DOHH2 (cell line): ENCODE data around the gene PRRT4.
A peak's percentile ranks its signal among the peaks of the same experiment; 100 is the strongest.

ENCODE experiments used
- H3F3A ChIP-seq: fragments of 200-600 bp; sonication (generic), shearing (Covaris generic); 2 replicates; pipeline ENCODE4 v1.6.0; 2016; ENCODE audit warnings: antibody characterized with exemption, mild to moderate bottlenecking; ENCODE audit not compliant: control insufficient read depth, insufficient read depth
- H3K27ac ChIP-seq: fragments of 200-600 bp; sonication (generic); 2 replicates; pipeline ENCODE4 v1.5.1; 2014; ENCODE audit warnings: low read depth, mild to moderate bottlenecking, low read length, moderate library complexity
- H3K27me3 ChIP-seq: fragments of 200-600 bp; sonication (generic); 2 replicates; pipeline ENCODE4 v1.6.1; 2014; ENCODE audit warnings: mild to moderate bottlenecking, low read length, mixed read lengths; ENCODE audit not compliant: control insufficient read depth
- H3K36me3 ChIP-seq: fragments of 200-600 bp; sonication (generic); 2 replicates; pipeline ENCODE4 v1.6.1; 2014; ENCODE audit warnings: mild to moderate bottlenecking, low read length, moderate library complexity, mixed read lengths; ENCODE audit not compliant: control insufficient read depth
- H3K4me1 ChIP-seq: fragments of 200-600 bp; sonication (generic); 2 replicates; pipeline ENCODE4 v1.6.1; 2014; ENCODE audit warnings: mild to moderate bottlenecking, low read length, mixed read lengths; ENCODE audit not compliant: control insufficient read depth
- H3K4me2 ChIP-seq: fragments of 200-600 bp; sonication (generic); 2 replicates; pipeline ENCODE4 v1.6.0; 2014; ENCODE audit warnings: mild to moderate bottlenecking, low read length, moderate library complexity
- H3K4me3 ChIP-seq: fragments of 200-600 bp; sonication (generic); 2 replicates; pipeline ENCODE4 v1.5.1; 2014; ENCODE audit warnings: mild to moderate bottlenecking, low read length, mixed read lengths
- H3K79me2 ChIP-seq: fragments of 200-600 bp; sonication (generic); 2 replicates; pipeline ENCODE4 v1.6.1; 2014; ENCODE audit warnings: mild to moderate bottlenecking, low read length, mixed read lengths; ENCODE audit not compliant: control insufficient read depth
- H3K9me2 ChIP-seq: fragments of 200-600 bp; sonication (generic); replicated peaks from 2 replicates; pipeline ENCODE4 v1.6.1; 2014; ENCODE audit warnings: mild to moderate bottlenecking, low read length, mixed read lengths; ENCODE audit not compliant: control insufficient read depth
- H3K9me3 ChIP-seq: fragments of 200-600 bp; sonication (generic); 2 replicates; pipeline ENCODE4 v1.6.1; 2014; ENCODE audit warnings: antibody characterized with exemption, low read length, mixed read lengths; ENCODE audit not compliant: control insufficient read depth, insufficient read depth
- H4K20me1 ChIP-seq: fragments of 200-600 bp; sonication (generic); 2 replicates; pipeline ENCODE4 v1.6.0; 2014; ENCODE audit warnings: low read depth, mild to moderate bottlenecking, antibody characterized with exemption, low read length, moderate library complexity; ENCODE audit not compliant: control insufficient read depth, insufficient read depth
- CTCF ChIP-seq: fragments of 200-600 bp; sonication (generic); IDR thresholded peaks from one replicate; pipeline ENCODE4 v1.5.1; 2014; ENCODE audit warnings: antibody characterized with exemption, mild to moderate bottlenecking, low read depth, low read length; ENCODE audit not compliant: poor library complexity, severe bottlenecking
- EZH2phosphoT487 ChIP-seq: fragments of 200-600 bp; sonication (generic); IDR thresholded peaks from 2 replicates; pipeline ENCODE4 v1.6.1; 2017; ENCODE audit warnings: borderline replicate concordance, mild to moderate bottlenecking, antibody characterized with exemption, low read length, moderate library complexity, mixed read lengths

PRRT4 gene

DNA sequence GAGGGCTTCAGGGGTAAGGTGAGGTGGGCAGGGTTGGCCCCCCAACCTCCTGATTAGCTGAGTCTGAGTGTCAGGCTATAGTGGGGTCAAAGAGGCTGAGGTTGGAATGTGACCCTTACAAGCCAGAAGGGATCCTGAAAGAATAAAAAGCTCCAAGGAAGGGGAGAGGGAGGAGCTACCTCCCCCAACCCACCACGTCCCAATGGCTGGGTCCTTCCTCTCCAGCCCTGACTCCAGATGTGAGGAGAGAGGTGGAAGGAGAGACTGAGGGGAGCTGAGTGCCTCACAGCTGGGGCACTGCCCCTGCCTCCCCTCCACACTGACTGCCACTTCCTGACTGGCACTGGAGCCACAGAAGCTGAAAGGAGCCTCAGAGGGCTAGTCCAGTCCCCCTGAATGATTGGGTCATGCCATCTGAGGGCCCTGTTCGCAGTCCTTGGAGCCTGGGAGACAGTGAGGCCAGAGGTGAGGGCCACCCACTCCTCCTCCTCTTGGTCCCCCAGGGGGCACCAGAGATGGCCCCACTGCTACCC is 27.7 kb upstream of the PRRT4 start:
- Histone ChIP-seq H4K20me1 (no peaks in the 10 kb centered on the region), H3K4me1 (peaks cover 14% of the 10 kb centered on the region), H3K79me2 (no peaks in the 10 kb centered on the region), H3K4me3 (no peak overlapping the region), H3K4me2 (no peak overlapping the region), H3K9me3 (no peaks in the 10 kb centered on the region), H3F3A (peaks cover 5% of the 10 kb centered on the region; the same call in 1 of the 2 replicates), H3K36me3 (peaks cover 19% of the 10 kb centered on the region), H3K27ac (no peak overlapping the region), H3K27me3 (peaks cover 10% of the 10 kb centered on the region), H3K9me2 (no peaks in the 10 kb centered on the region)
- no peak for TF ChIP-seq EZH2phosphoT487
- no peak for TF ChIP-seq CTCF

DNA sequence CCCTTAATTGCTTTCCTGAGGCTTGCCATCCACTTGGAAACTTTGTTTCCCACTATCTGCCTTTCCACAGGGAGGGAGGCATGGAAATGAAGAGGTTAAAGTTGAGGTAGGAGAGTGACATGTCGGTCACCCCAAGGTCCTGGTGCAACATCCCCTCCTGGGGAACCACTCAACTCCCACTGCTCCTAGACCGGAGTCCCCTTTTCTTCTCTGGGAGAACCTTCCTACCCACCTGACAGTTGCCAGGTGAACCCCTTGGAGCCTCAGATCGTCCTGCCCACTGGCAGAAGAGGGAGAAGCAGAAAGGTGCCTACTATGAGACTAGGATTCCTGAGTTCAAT is 26.6 kb upstream of the PRRT4 start:
- H3K9me2 ChIP-seq, result no peaks in the 10 kb centered on the region
- H3K9me3 ChIP-seq, result no peaks in the 10 kb centered on the region
- TF ChIP-seq EZH2phosphoT487 (no peak), CTCF (no peak)
- H3K4me2 ChIP-seq, result no peak overlapping the region
- H3K27ac ChIP-seq, result no peak overlapping the region
- H3K4me1 ChIP-seq, result peaks cover 14% of the 10 kb centered on the region
- peaks cover 10% of the 10 kb centered on the region for H3K27me3 ChIP-seq
- H3K79me2 ChIP-seq, result no peaks in the 10 kb centered on the region
- no peak overlapping the region for H3K4me3 ChIP-seq
- H4K20me1 ChIP-seq, result no peaks in the 10 kb centered on the region
- peaks cover 11% of the 10 kb centered on the region for H3K36me3 ChIP-seq
- peaks cover 5% of the 10 kb centered on the region; the same call in 1 of the 2 replicates for H3F3A ChIP-seq

DNA sequence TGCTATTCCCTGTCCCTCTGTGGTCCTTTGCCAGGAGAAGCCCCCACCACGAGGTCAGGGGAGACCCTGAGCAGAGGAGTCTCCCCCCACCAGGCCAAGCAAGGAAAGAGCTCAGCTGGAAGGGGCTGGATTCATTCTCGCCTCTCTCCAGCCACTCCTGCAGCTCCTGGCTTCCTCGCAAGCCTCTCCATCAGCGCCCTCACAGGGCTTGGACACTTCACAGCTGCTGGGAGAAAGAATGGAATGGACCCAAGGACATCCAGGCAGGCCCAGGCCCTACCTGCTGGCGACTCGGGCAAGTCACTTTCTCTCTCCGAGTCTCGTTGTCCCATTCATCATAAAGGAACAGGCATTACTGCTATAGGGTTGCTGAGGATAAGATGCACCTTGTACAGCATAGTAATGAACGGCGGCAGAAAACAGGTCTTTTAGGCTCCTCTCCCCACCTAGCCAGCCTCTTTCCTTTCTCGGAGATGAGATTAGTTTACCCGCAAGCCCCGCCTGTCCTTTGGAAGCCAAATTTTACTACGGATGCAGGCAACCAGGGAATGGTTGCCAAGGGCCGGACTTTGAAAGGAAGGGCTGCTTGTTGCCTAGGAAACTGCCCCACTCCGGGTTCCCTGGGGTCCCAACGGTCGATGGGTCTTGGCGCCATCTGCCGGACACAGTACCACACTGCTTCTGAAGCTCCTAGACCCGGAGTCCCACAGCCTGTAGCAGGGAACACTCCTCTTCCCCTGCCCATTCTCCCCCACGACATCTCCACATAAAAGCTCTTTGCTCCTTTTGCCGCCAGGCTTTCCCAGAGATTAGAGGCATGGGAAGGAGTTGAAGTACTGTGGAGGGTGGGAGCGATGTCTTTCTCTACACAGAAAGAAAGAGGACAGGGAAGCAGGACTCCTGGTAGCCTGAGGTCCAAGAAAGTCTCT is 26.0 kb upstream of the PRRT4 start:
- peaks cover 5% of the 10 kb centered on the region; the same call in 1 of the 2 replicates for H3F3A ChIP-seq
- no peaks in the 10 kb centered on the region for H4K20me1 ChIP-seq
- no peak overlapping the region for H3K27ac ChIP-seq
- peaks cover 14% of the 10 kb centered on the region for H3K4me1 ChIP-seq
- peaks cover 7% of the 10 kb centered on the region; the same call in 1 of the 2 replicates for H3K36me3 ChIP-seq
- no peak overlapping the region for H3K4me2 ChIP-seq
- TF ChIP-seq EZH2phosphoT487, result no peak
- TF ChIP-seq CTCF, result peak; percentile 98
- no peaks in the 10 kb centered on the region for H3K9me3 ChIP-seq
- H3K4me3 ChIP-seq, result no peak overlapping the region
- no peaks in the 10 kb centered on the region for H3K9me2 ChIP-seq
- no peaks in the 10 kb centered on the region for H3K79me2 ChIP-seq
- peaks cover 10% of the 10 kb centered on the region for H3K27me3 ChIP-seq
